Measurements from ENCODE around the gene CD34. TPM values are rescaled to one million over a fixed set of nuclear protein-coding genes. Genes with fewer than 3 reads are reported as not detected.
A peak's percentile ranks its signal among the peaks of the same experiment; 100 is the strongest.

CD34 gene, protein sequence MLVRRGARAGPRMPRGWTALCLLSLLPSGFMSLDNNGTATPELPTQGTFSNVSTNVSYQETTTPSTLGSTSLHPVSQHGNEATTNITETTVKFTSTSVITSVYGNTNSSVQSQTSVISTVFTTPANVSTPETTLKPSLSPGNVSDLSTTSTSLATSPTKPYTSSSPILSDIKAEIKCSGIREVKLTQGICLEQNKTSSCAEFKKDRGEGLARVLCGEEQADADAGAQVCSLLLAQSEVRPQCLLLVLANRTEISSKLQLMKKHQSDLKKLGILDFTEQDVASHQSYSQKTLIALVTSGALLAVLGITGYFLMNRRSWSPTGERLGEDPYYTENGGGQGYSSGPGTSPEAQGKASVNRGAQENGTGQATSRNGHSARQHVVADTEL
- total RNA-seq = under 1 TPM in 1 of 2 experiments, not detected in 1; 0.05 TPM

- ChIA-PET POLR2A (no interaction called here), CTCF (interaction anchor here (1.2 to 1.7 kb wide), 3 partner anchors 8 to 52 kb away, joined by 3 to 4 read pairs (median 4); no protein-coding TSS in a partner anchor)
- Mint-ChIP-seq H3K9me3 (no peaks in the 10 kb centered on the region), H3K4me1 (peaks cover 16% of the 10 kb centered on the region), H3K27me3 (peaks cover 68% of the 10 kb centered on the region), H3K27ac (no peak within 1 kb of the TSS), H3K4me3 (peak within 1 kb of the TSS; percentile 22), H3K36me3 (ENCODE audit: low read depth) (no peaks in the 10 kb centered on the region)
- DNase-seq = peak; percentile 16
Measured at GRCh38 chr1:207910591-207911354, at the start of gene CD34. CD34 (minus strand) TSS chr1:207911125; CDS start chr1:207911080, 45 bp downstream.

- POLR2A ChIA-PET = no interaction called here
- H3K4me1 Mint-ChIP-seq = peaks cover 14% of the 10 kb centered on the region
- CTCF ChIA-PET = interaction anchor here (1.4 to 1.9 kb wide), 2 partner anchors 75 to 158 kb away, joined by 3 to 6 read pairs; no protein-coding TSS in a partner anchor
- no peak for DNase-seq
- no peak overlapping the region for H3K27ac Mint-ChIP-seq
- H3K4me3 Mint-ChIP-seq = no peak overlapping the region
- H3K9me3 Mint-ChIP-seq = no peaks in the 10 kb centered on the region
- H3K36me3 Mint-ChIP-seq (ENCODE audit: low read depth) = no peaks in the 10 kb centered on the region
- H3K27me3 Mint-ChIP-seq = peaks cover 66% of the 10 kb centered on the region
Measured at GRCh38 chr1:207960346-207960745, 49.4 kb upstream of the CD34 start.

DNA sequence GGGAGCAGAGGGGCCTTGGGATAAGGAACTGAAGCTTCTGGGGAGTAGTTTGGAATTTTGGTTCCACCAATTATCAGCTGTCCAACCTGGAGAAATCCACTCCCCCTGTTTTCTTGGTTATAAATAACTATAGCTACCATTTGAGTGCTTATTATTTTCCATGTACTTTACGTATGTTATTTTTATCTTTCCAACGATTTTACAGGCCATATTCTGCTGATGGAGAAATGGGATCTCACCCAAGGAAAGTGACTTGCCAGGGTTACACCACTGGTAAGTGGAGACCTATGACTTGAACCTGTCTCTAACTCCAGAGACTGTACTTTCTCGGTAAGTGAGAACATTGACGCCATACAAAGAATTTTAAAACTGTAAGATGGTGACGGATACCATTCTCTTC is 49.0 kb upstream of the CD34 start:
- no peaks in the 10 kb centered on the region for H3K36me3 Mint-ChIP-seq (ENCODE audit: low read depth)
- no peak for DNase-seq
- H3K4me1 Mint-ChIP-seq = peaks cover 14% of the 10 kb centered on the region
- H3K4me3 Mint-ChIP-seq = no peak overlapping the region
- H3K27ac Mint-ChIP-seq = no peak overlapping the region
- ChIA-PET CTCF (interaction anchor here (1.4 to 1.9 kb wide), 2 partner anchors 75 to 157 kb away, joined by 3 to 6 read pairs; no protein-coding TSS in a partner anchor), POLR2A (no interaction called here)
- no peaks in the 10 kb centered on the region for H3K9me3 Mint-ChIP-seq
- peaks cover 69% of the 10 kb centered on the region for H3K27me3 Mint-ChIP-seq

GRCh38 chr1:207959141-207959825 is 48.4 kb upstream of the CD34 start:
- DNase-seq = no peak
- ChIA-PET POLR2A (no interaction called here), CTCF (interaction anchor here (1.4 kb wide), 1 partner anchor 157 kb away, joined by 3 read pairs; no protein-coding TSS in a partner anchor)
- no peaks in the 10 kb centered on the region for H3K36me3 Mint-ChIP-seq (ENCODE audit: low read depth)
- peak overlapping the region; percentile 43 for H3K4me3 Mint-ChIP-seq
- H3K4me1 Mint-ChIP-seq = peaks cover 11% of the 10 kb centered on the region
- H3K27me3 Mint-ChIP-seq = peaks cover 69% of the 10 kb centered on the region
- H3K27ac Mint-ChIP-seq = no peak overlapping the region
- H3K9me3 Mint-ChIP-seq = no peaks in the 10 kb centered on the region

- Mint-ChIP-seq H3K27ac (no peak overlapping the region), H3K4me3 (peak overlapping the region; percentile 17), H3K4me1 (peaks cover 8% of the 10 kb centered on the region), H3K9me3 (no peaks in the 10 kb centered on the region), H3K27me3 (peaks cover 70% of the 10 kb centered on the region), H3K36me3 (ENCODE audit: low read depth) (no peaks in the 10 kb centered on the region)
- CTCF ChIA-PET = interaction anchor here (1.2 to 2.0 kb wide), 2 partner anchors 90 to 161 kb away, joined by 4 to 6 read pairs; no protein-coding TSS in a partner anchor
- DNase-seq = no peak
- POLR2A ChIA-PET = no interaction called here
Measured at GRCh38 chr1:207958376-207959139, 47.6 kb upstream of the CD34 start.

- POLR2A ChIA-PET = no interaction called here
- H3K27me3 Mint-ChIP-seq = peaks cover 72% of the 10 kb centered on the region
Measured at GRCh38 chr1:207956986-207957385, 46.1 kb upstream of the CD34 start.

DNA sequence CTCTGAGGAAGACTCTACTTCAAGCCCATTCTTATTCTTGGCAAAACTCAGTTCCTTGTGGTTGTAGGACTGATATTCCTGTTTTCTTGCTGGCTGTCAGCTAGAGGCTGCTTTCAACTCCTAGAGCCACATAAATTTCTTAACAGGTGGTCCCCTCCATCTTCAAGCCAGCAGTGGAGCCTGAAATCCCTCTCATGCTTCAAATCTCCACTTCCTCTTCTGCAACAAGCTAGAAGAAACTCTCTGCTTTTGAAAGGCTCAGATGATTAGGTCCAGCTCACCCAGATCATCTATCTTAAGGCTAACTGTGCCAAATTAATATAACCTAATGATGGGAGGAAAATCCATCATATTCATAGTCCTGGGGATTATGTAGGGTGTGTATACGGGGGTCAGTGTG is 43.2 kb upstream of the CD34 start:
- no peaks in the 10 kb centered on the region for H3K4me1 Mint-ChIP-seq
- CTCF ChIA-PET = interaction anchor here (1.0 to 2.0 kb wide), 2 partner anchors 9 to 16 kb away, joined by 3 to 7 read pairs; no protein-coding TSS in a partner anchor
- no peaks in the 10 kb centered on the region for H3K9me3 Mint-ChIP-seq
- H3K27me3 Mint-ChIP-seq = peaks cover 49% of the 10 kb centered on the region
- no peak for DNase-seq
- H3K36me3 Mint-ChIP-seq (ENCODE audit: low read depth) = no peaks in the 10 kb centered on the region
- no peak overlapping the region for H3K4me3 Mint-ChIP-seq
- POLR2A ChIA-PET = no interaction called here
- no peak overlapping the region for H3K27ac Mint-ChIP-seq

More at GRCh38 chr1:207956986-207957385, 46.1 kb upstream of the CD34 start:
- Mint-ChIP-seq H3K4me1 (no peaks in the 10 kb centered on the region), H3K27ac (no peak overlapping the region), H3K9me3 (no peaks in the 10 kb centered on the region), H3K36me3 (ENCODE audit: low read depth) (no peaks in the 10 kb centered on the region), H3K4me3 (no peak overlapping the region)
- DNase-seq = no peak
- CTCF ChIA-PET = interaction anchor here (2.0 kb wide), 1 partner anchor 160 kb away, joined by 6 read pairs; no protein-coding TSS in a partner anchor

DNA sequence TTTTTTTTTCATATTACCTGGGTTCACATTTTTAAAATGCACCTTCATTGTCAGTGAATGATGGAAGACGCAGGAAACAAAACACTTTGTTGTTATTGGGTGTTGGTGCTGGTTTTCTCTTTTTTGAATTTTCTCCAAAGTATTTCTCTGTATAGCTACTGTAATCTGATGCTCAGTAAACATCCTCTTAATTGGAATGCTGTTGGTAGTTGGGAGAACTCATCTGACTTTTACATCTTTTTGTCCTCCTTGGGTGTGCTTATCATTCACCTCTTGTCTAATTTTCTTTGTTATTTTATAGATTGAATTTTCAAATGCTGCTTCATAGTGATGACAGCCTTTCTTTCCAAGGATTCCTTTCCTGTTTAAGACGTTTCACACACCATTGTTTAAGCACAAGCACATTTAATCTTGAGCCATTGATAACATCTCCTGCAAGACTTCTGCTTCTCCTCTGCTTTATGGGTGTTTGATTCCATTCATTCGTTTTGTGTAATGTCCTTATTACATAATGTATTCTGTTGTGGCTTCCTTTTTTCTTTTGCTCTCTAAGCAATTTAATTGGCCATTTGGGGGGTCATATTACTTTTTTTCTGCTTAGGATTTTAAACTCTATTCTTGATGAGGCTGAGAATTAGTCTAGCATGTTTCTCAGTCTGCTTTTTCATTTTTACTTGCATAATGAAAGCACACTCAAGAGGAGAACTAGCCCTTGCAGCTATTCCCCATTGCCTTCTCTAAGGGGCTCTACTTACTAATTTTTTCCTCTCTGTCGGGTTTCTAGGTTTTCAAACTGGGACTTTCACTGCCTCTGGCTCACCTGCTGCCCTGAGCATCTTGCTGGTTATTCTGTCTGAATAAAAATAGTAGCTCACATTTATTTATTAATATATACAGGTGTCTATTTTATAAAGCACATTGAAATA is 42.0 kb upstream of the CD34 start:
- ChIA-PET CTCF (interaction anchor here (1.0 to 2.0 kb wide), 3 partner anchors 10 to 81 kb away, joined by 3 to 7 read pairs (median 3); no protein-coding TSS in a partner anchor), POLR2A (no interaction called here)
- Mint-ChIP-seq H3K27me3 (peaks cover 40% of the 10 kb centered on the region), H3K4me3 (no peak overlapping the region), H3K36me3 (ENCODE audit: low read depth) (no peaks in the 10 kb centered on the region), H3K27ac (no peak overlapping the region), H3K9me3 (no peaks in the 10 kb centered on the region), H3K4me1 (no peaks in the 10 kb centered on the region)
- DNase-seq = no peak

GRCh38 chr1:207951652-207952051 is 40.7 kb upstream of the CD34 start:
- peaks cover 29% of the 10 kb centered on the region for H3K27me3 Mint-ChIP-seq
- no peaks in the 10 kb centered on the region for H3K4me1 Mint-ChIP-seq
- POLR2A ChIA-PET = no interaction called here
- no peak for DNase-seq
- no peak overlapping the region for H3K27ac Mint-ChIP-seq
- no peaks in the 10 kb centered on the region for H3K9me3 Mint-ChIP-seq
- CTCF ChIA-PET = interaction anchor here (0.8 to 1.5 kb wide), 2 partner anchors 11 to 69 kb away, joined by 3 to 7 read pairs; no protein-coding TSS in a partner anchor
- no peak overlapping the region for H3K4me3 Mint-ChIP-seq
- no peaks in the 10 kb centered on the region for H3K36me3 Mint-ChIP-seq (ENCODE audit: low read depth)

GRCh38 chr1:207950750-207951149 is 39.8 kb upstream of the CD34 start:
- no peak overlapping the region for H3K4me3 Mint-ChIP-seq
- no peak for DNase-seq
- H3K9me3 Mint-ChIP-seq = no peaks in the 10 kb centered on the region
- peaks cover 22% of the 10 kb centered on the region for H3K27me3 Mint-ChIP-seq
- CTCF ChIA-PET = interaction anchor here (1.5 kb wide), 1 partner anchor 12 kb away, joined by 7 read pairs; no protein-coding TSS in a partner anchor
- no peaks in the 10 kb centered on the region for H3K4me1 Mint-ChIP-seq
- POLR2A ChIA-PET = no interaction called here
- no peak overlapping the region for H3K27ac Mint-ChIP-seq
- H3K36me3 Mint-ChIP-seq (ENCODE audit: low read depth) = no peaks in the 10 kb centered on the region

GRCh38 chr1:207949571-207950195 is 38.8 kb upstream of the CD34 start:
- Mint-ChIP-seq H3K27me3 (peaks cover 14% of the 10 kb centered on the region), H3K4me1 (no peaks in the 10 kb centered on the region), H3K27ac (no peak overlapping the region), H3K4me3 (no peak overlapping the region), H3K9me3 (no peaks in the 10 kb centered on the region), H3K36me3 (ENCODE audit: low read depth) (no peaks in the 10 kb centered on the region)
- POLR2A ChIA-PET = no interaction called here
- no peak for DNase-seq
- CTCF ChIA-PET = no interaction called here

Measured in activated CD4-positive, alpha-beta T cell treated with anti-CD3 and anti-CD28 coated beads, Interleukin-2, amount 10 ng/mL, durations not matched to agents 7 days and 5 days (primary cell).